Measurements from ENCODE around the gene TBX6.
A peak's percentile ranks its signal among the peaks of the same experiment; 100 is the strongest.

Gene TBX6

DNA sequence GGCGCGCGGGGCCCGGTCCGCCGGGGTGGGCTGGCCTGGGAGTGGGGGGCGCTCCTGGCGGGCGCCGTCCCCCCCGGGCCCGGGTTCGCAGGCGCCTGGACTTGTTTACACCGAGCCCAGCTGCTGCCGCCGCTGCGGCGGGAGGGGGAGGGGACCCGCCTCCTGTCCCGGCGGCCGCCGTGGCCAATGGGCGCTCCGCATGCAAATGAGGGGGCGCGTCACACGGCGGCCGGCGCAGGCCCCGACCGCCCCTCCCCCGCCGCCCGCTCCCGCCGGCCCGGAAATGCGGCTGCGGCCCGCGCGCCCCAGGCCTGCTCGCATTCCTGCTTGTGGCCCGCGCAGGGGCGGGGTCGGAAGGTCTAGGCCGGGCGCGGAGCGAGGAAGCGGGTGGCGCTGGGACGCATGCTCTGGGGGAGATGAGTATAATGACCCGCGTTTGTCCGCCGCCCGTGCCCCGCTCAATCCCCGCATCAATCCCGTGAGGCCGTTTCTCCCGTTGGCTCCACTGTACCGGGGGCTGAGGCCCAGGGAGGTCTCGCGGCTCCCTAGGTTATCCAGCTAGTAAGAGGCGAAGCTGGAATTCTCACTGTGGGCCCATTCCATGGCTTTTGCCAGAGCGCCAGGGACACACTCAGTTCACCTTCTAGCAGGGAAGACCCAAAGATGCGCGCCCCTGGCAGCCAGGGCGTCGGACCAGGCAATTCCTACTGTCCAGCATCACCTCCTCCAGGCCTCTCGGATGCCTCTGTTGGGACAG lies 4.6 kb upstream of the TBX6 start, which contains the start of gene YPEL3:
TSS of gene YPEL3 (minus strand) at position 109 of the 757 bp plus-strand sequence. CDS start 731 bp downstream, outside the sequence.
- Histone ChIP-seq H3K79me2 (ENCODE audit: insufficient read depth, low read length) (no peaks in the 10 kb centered on the region), H3K9me2 (ENCODE audit: low read depth, low read length) (no peaks in the 10 kb centered on the region), H3K27me3 (ENCODE audit: insufficient read depth, low read length) (no peaks in the 10 kb centered on the region), H3F3A (ENCODE audit: insufficient read depth, low read length) (no peaks in the 10 kb centered on the region; the same call in 1 of the 2 replicates), H2AFZ (ENCODE audit: low read length) (peak within 1 kb of the TSS; percentile 90; the same call in 1 of the 2 replicates), H3K4me2 (ENCODE audit: low read length) (peak within 1 kb of the TSS; percentile 99), H3K36me3 (ENCODE audit: insufficient read depth, low read length) (peaks cover 17% of the 10 kb centered on the region; the same call in 1 of the 2 replicates), H3K9me3 (ENCODE audit: low read length) (peaks cover 22% of the 10 kb centered on the region), H3K4me1 (ENCODE audit: insufficient read depth, low read length, severe bottlenecking) (peaks cover 46% of the 10 kb centered on the region), H3K4me3 (ENCODE audit: low read depth, low read length, poor library complexity, severe bottlenecking) (peak within 1 kb of the TSS; percentile 78), H3K27ac (ENCODE audit: low read depth, low read length, poor library complexity, severe bottlenecking) (peak within 1 kb of the TSS; percentile 88), H4K20me1 (ENCODE audit: insufficient read depth, low read length) (no peaks in the 10 kb centered on the region), H3K9ac (ENCODE audit: low read length) (peak within 1 kb of the TSS; percentile 90)
- TF ChIP-seq, protein P1, sequence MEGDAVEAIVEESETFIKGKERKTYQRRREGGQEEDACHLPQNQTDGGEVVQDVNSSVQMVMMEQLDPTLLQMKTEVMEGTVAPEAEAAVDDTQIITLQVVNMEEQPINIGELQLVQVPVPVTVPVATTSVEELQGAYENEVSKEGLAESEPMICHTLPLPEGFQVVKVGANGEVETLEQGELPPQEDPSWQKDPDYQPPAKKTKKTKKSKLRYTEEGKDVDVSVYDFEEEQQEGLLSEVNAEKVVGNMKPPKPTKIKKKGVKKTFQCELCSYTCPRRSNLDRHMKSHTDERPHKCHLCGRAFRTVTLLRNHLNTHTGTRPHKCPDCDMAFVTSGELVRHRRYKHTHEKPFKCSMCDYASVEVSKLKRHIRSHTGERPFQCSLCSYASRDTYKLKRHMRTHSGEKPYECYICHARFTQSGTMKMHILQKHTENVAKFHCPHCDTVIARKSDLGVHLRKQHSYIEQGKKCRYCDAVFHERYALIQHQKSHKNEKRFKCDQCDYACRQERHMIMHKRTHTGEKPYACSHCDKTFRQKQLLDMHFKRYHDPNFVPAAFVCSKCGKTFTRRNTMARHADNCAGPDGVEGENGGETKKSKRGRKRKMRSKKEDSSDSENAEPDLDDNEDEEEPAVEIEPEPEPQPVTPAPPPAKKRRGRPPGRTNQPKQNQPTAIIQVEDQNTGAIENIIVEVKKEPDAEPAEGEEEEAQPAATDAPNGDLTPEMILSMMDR (IDR thresholded peaks at IDR 0.05; ENCODE audit: low read length) = no peak
- TF ChIP-seq EZH2 (IDR thresholded peaks at IDR 0.05; ENCODE audit: borderline replicate concordance, low read length) = no peak

- Histone ChIP-seq H3K4me2 (ENCODE audit: low read length) (peak overlapping the region; percentile 99), H3K4me1 (ENCODE audit: insufficient read depth, low read length, severe bottlenecking) (peaks cover 55% of the 10 kb centered on the region), H3K9me2 (ENCODE audit: low read depth, low read length) (no peaks in the 10 kb centered on the region), H4K20me1 (ENCODE audit: insufficient read depth, low read length) (no peaks in the 10 kb centered on the region), H3K9ac (ENCODE audit: low read length) (peak overlapping the region; percentile 90), H3K4me3 (ENCODE audit: low read depth, low read length, poor library complexity, severe bottlenecking) (peak overlapping the region; percentile 78), H3K27me3 (ENCODE audit: insufficient read depth, low read length) (no peaks in the 10 kb centered on the region), H3K9me3 (ENCODE audit: low read length) (peaks cover 22% of the 10 kb centered on the region), H3K36me3 (ENCODE audit: insufficient read depth, low read length) (peaks cover 17% of the 10 kb centered on the region; the same call in 1 of the 2 replicates), H2AFZ (ENCODE audit: low read length) (no peak overlapping the region), H3K79me2 (ENCODE audit: insufficient read depth, low read length) (no peaks in the 10 kb centered on the region), H3F3A (ENCODE audit: insufficient read depth, low read length) (no peaks in the 10 kb centered on the region; the same call in 1 of the 2 replicates), H3K27ac (ENCODE audit: low read depth, low read length, poor library complexity, severe bottlenecking) (peak overlapping the region; percentile 88)
- TF ChIP-seq, protein P1 (IDR thresholded peaks at IDR 0.05; ENCODE audit: low read length) = no peak
- no peak for TF ChIP-seq EZH2 (IDR thresholded peaks at IDR 0.05; ENCODE audit: borderline replicate concordance, low read length)
Observed at GRCh38 chr16:30095166-30096078, 3.7 kb upstream of the TBX6 start.

DNA sequence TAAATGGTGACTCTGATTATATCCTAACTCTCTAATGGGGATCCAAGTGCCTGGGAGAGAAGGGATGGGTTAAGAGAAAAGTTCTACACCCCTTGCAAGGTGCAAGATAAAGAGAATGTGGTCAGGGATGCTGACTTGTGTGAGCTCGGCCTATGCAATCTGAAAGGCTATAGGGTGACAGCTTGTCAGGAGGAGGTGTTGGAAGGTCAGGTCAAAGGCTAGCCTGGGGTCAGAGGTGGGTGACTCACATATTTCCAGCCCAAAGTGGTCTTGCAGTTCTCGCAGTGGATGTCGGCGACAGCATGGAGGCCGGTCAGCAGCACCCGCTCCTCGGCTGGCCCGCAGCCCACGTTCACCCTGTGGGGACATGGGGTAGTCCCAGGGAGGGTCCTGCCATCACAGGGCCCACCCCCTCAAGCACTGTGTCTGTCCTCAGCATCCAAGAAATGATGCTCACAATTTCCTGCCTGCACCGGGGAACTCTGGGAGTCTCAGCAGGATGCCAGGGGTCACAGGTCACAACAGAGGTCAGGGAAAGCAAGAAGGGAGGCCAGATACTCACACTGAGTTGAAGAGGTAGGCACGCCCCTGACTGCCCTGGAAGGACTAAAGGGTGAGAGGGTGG lies 2.9 kb upstream of the TBX6 start:
- H3K27ac ChIP-seq (ENCODE audit: low read depth, low read length, poor library complexity, severe bottlenecking) = peak overlapping the region; percentile 88
- H3K9ac ChIP-seq (ENCODE audit: low read length) = peak overlapping the region; percentile 90; the same call in 1 of the 2 replicates
- no peaks in the 10 kb centered on the region; the same call in 1 of the 2 replicates for H3F3A ChIP-seq (ENCODE audit: insufficient read depth, low read length)
- H4K20me1 ChIP-seq (ENCODE audit: insufficient read depth, low read length) = no peaks in the 10 kb centered on the region
- no peak overlapping the region for H2AFZ ChIP-seq (ENCODE audit: low read length)
- H3K36me3 ChIP-seq (ENCODE audit: insufficient read depth, low read length) = peaks cover 17% of the 10 kb centered on the region; the same call in 1 of the 2 replicates
- no peak for TF ChIP-seq EZH2 (IDR thresholded peaks at IDR 0.05; ENCODE audit: borderline replicate concordance, low read length)
- TF ChIP-seq, protein P1 (IDR thresholded peaks at IDR 0.05; ENCODE audit: low read length) = no peak
- no peaks in the 10 kb centered on the region for H3K79me2 ChIP-seq (ENCODE audit: insufficient read depth, low read length)
- no peaks in the 10 kb centered on the region for H3K27me3 ChIP-seq (ENCODE audit: insufficient read depth, low read length)
- H3K4me3 ChIP-seq (ENCODE audit: low read depth, low read length, poor library complexity, severe bottlenecking) = peak overlapping the region; percentile 78
- no peaks in the 10 kb centered on the region for H3K9me2 ChIP-seq (ENCODE audit: low read depth, low read length)
- H3K4me1 ChIP-seq (ENCODE audit: insufficient read depth, low read length, severe bottlenecking) = peaks cover 62% of the 10 kb centered on the region
- H3K9me3 ChIP-seq (ENCODE audit: low read length) = peaks cover 22% of the 10 kb centered on the region
- peak overlapping the region; percentile 99 for H3K4me2 ChIP-seq (ENCODE audit: low read length)
